NCI-H748 (cell line): ENCODE data around the gene TAPT1.
A peak's percentile ranks its signal among the peaks of the same experiment; 100 is the strongest.
"Not testable (repeated sequence)": the region's sequence is repeated elsewhere in the genome, so short reads cannot be mapped to it uniquely, and the experiment has no call there.

ENCODE experiments used
- DNase-seq: peaks from one replicate; lab custom pipeline; 2025; ENCODE audit not compliant: unreplicated experiment; lab: John Stamatoyannopoulos, UW

The TAPT1 gene

GRCh38 chr4:16225863-16226815 lies at the start of gene TAPT1:
TAPT1 (minus strand) TSS chr4:16226471; CDS start chr4:16226457, 14 bp downstream.
- DNase-seq = peak; percentile 72

- DNase-seq = no peak
Observed at GRCh38 chr4:16271411-16271810, 45.1 kb upstream of the TAPT1 start.

GRCh38 chr4:16270454-16271328 lies 44.4 kb upstream of the TAPT1 start:
- DNase-seq = no peak

GRCh38 chr4:16269742-16270453 lies 43.6 kb upstream of the TAPT1 start:
- not testable (repeated sequence) for DNase-seq

GRCh38 chr4:16269240-16269639 lies 43.0 kb upstream of the TAPT1 start:
- no peak for DNase-seq

GRCh38 chr4:16268290-16268689 lies 42.0 kb upstream of the TAPT1 start:
- DNase-seq = no peak

- DNase-seq = no peak
Observed at GRCh38 chr4:16267639-16268038, 41.4 kb upstream of the TAPT1 start.

- no peak for DNase-seq
Observed at GRCh38 chr4:16265820-16266219, 39.5 kb upstream of the TAPT1 start.

GRCh38 chr4:16264798-16265197 lies 38.5 kb upstream of the TAPT1 start:
- peak; percentile 38 for DNase-seq

- DNase-seq = no peak
Observed at GRCh38 chr4:16263056-16263455, 36.8 kb upstream of the TAPT1 start.

GRCh38 chr4:16262188-16262587 lies 35.9 kb upstream of the TAPT1 start:
- no peak for DNase-seq

- no peak for DNase-seq
Observed at GRCh38 chr4:16261313-16261878, 35.1 kb upstream of the TAPT1 start.

- DNase-seq = no peak
Observed at GRCh38 chr4:16259889-16260246, 33.6 kb upstream of the TAPT1 start.

GRCh38 chr4:16259241-16259888 lies 33.1 kb upstream of the TAPT1 start:
- DNase-seq = no peak

- no peak for DNase-seq
Observed at GRCh38 chr4:16257611-16258010, 31.3 kb upstream of the TAPT1 start.

- DNase-seq = no peak
Observed at GRCh38 chr4:16256343-16256742, 30.1 kb upstream of the TAPT1 start.

GRCh38 chr4:16255730-16256129 lies 29.5 kb upstream of the TAPT1 start:
- DNase-seq = no peak

GRCh38 chr4:16253127-16253960 lies 27.1 kb upstream of the TAPT1 start:
- no peak for DNase-seq

- DNase-seq = peak; percentile 37
Observed at GRCh38 chr4:16250661-16251365, 24.5 kb upstream of the TAPT1 start.
